ENCODE measurements around the gene SNX30.
A peak's percentile ranks its signal among the peaks of the same experiment; 100 is the strongest.

The SNX30 gene

GRCh38 chr9:112752334-112753125, 2.0 kb downstream of the SNX30 start:
- no peak for DNase-seq

- DNase-seq: no peak
Measured at GRCh38 chr9:112753725-112754124, 3.2 kb downstream of the SNX30 start.

GRCh38 chr9:112754578-112754977, 4.0 kb downstream of the SNX30 start:
- DNase-seq: peak in 2 of 5 experiments; percentile 76 to 90

GRCh38 chr9:112755016-112755427, 4.5 kb downstream of the SNX30 start:
- DNase-seq: no peak

- no peak for DNase-seq
Measured at GRCh38 chr9:112755675-112756074, 5.1 kb downstream of the SNX30 start.

- no peak for DNase-seq
Measured at GRCh38 chr9:112757282-112757883, 6.8 kb downstream of the SNX30 start.

- no peak for DNase-seq
Measured at GRCh38 chr9:112757940-112758339, 7.4 kb downstream of the SNX30 start.

GRCh38 chr9:112760821-112761220, 10.3 kb downstream of the SNX30 start:
- DNase-seq: no peak

GRCh38 chr9:112761912-112762655, 11.5 kb downstream of the SNX30 start:
- no peak for DNase-seq

- no peak for DNase-seq
Measured at GRCh38 chr9:112762726-112763518, 12.4 kb downstream of the SNX30 start.

GRCh38 chr9:112764344-112764743, 13.8 kb downstream of the SNX30 start:
- no peak for DNase-seq

- no peak for DNase-seq
Measured at GRCh38 chr9:112764837-112765236, 14.3 kb downstream of the SNX30 start.

GRCh38 chr9:112765281-112765680, 14.7 kb downstream of the SNX30 start:
- DNase-seq: no peak

GRCh38 chr9:112771359-112772214, 21.0 kb downstream of the SNX30 start:
- DNase-seq: peak in 1 of 5 experiments; percentile 64

GRCh38 chr9:112772215-112772509, 21.6 kb downstream of the SNX30 start:
- no peak for DNase-seq

- no peak for DNase-seq
Measured at GRCh38 chr9:112772551-112772950, 22.0 kb downstream of the SNX30 start.

GRCh38 chr9:112774006-112774996, 23.7 kb downstream of the SNX30 start:
- DNase-seq: no peak

- DNase-seq: peak in 1 of 5 experiments; percentile 25
Measured at GRCh38 chr9:112777914-112778313, 27.4 kb downstream of the SNX30 start.

- no peak for DNase-seq
Measured at GRCh38 chr9:112780450-112781036, 30.0 kb downstream of the SNX30 start.

- no peak for DNase-seq
Measured at GRCh38 chr9:112782218-112782617, 31.7 kb downstream of the SNX30 start.

Measured in T-helper 2 cell (primary cell).